Sigmoid colon (tissue), 4 donors: Measurements from ENCODE around the gene SGSM2.

Experiments
- EP300 ChIP-seq, 4 donors: sonication (generic); formaldehyde crosslinking; IDR thresholded peaks; one replicate each; pipeline ENCODE4 v1.6.1; 2017; ENCODE audit warnings: antibody characterized with exemption in 4 of 4
- POLR2A ChIP-seq, 2 donors: fragments of 450-650 bp; IDR thresholded peaks; one replicate each; pipeline ENCODE4 v1.6.1; 2016; ENCODE audit warnings: antibody characterized with exemption in 2 of 2, mild to moderate bottlenecking in 2 of 2, moderate library complexity in 2 of 2

DNA sequence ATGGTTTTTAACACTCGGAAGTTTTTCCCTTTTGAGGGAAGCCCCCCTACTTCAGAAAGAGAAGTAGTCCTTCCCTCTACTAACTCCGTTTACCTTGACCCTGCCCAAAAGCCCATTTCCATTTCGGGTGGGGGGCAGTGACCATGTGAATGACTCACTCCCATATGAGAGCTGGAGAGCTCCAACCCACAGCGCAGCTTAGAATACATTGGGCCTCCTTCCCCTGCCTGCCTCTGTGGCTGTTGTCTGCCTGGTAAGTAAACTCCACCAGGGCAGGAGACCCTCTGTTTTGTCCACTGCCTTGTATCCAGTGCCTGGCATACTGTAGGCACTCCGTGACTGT lies 985 bp downstream of the SGSM2 start:
- TF ChIP-seq EP300 (IDR thresholded peaks at IDR 0.05): no peak
- no peak for TF ChIP-seq POLR2A (IDR thresholded peaks at IDR 0.05)
